Measurements from ENCODE around the gene CDK14.

Gene CDK14

GRCh38 chr7:90842430-90842788, 246.3 kb downstream of the CDK14 start:
- no peak for DNase-seq (ENCODE audit: low spot score)

- DNase-seq (ENCODE audit: low spot score): no peak
Observed at GRCh38 chr7:90843472-90843871, 247.4 kb downstream of the CDK14 start.

- DNase-seq (ENCODE audit: low spot score): no peak
Observed at GRCh38 chr7:90844421-90844820, 248.3 kb downstream of the CDK14 start.

GRCh38 chr7:90846192-90846591, 250.1 kb downstream of the CDK14 start:
- no peak for DNase-seq (ENCODE audit: low spot score)

- DNase-seq (ENCODE audit: low spot score): no peak
Observed at GRCh38 chr7:90850066-90850465, 253.9 kb downstream of the CDK14 start.

- DNase-seq (ENCODE audit: low spot score): no peak
Observed at GRCh38 chr7:90850471-90850870, 254.3 kb downstream of the CDK14 start.

GRCh38 chr7:90853205-90853604, 257.1 kb downstream of the CDK14 start:
- DNase-seq (ENCODE audit: low spot score): no peak

- DNase-seq (ENCODE audit: low spot score): no peak
Observed at GRCh38 chr7:90856351-90857070, 260.4 kb downstream of the CDK14 start.

- DNase-seq (ENCODE audit: low spot score): no peak
Observed at GRCh38 chr7:90857603-90858002, 261.5 kb downstream of the CDK14 start.

GRCh38 chr7:90858546-90858945, 262.4 kb downstream of the CDK14 start:
- no peak for DNase-seq (ENCODE audit: low spot score)

GRCh38 chr7:90859521-90859920, 263.4 kb downstream of the CDK14 start:
- no peak for DNase-seq (ENCODE audit: low spot score)

- no peak for DNase-seq (ENCODE audit: low spot score)
Observed at GRCh38 chr7:90864088-90864487, 268.0 kb downstream of the CDK14 start.

- DNase-seq (ENCODE audit: low spot score): no peak
Observed at GRCh38 chr7:90869335-90869734, 273.2 kb downstream of the CDK14 start.

GRCh38 chr7:90876701-90877100, 280.6 kb downstream of the CDK14 start:
- no peak for DNase-seq (ENCODE audit: low spot score)

GRCh38 chr7:90877201-90877600, 281.1 kb downstream of the CDK14 start:
- DNase-seq (ENCODE audit: low spot score): no peak

GRCh38 chr7:90879924-90880323, 283.8 kb downstream of the CDK14 start:
- DNase-seq (ENCODE audit: low spot score): no peak

GRCh38 chr7:90886416-90886815, 290.3 kb downstream of the CDK14 start:
- no peak for DNase-seq (ENCODE audit: low spot score)

- DNase-seq (ENCODE audit: low spot score): no peak
Observed at GRCh38 chr7:90889210-90889609, 293.1 kb downstream of the CDK14 start.

GRCh38 chr7:90889644-90890043, 293.5 kb downstream of the CDK14 start:
- no peak for DNase-seq (ENCODE audit: low spot score)

- DNase-seq (ENCODE audit: low spot score): no peak
Observed at GRCh38 chr7:90891529-90891928, 295.4 kb downstream of the CDK14 start.

GRCh38 chr7:90892213-90892612, 296.1 kb downstream of the CDK14 start:
- no peak for DNase-seq (ENCODE audit: low spot score)

- no peak for DNase-seq (ENCODE audit: low spot score)
Observed at GRCh38 chr7:90894122-90894521, 298.0 kb downstream of the CDK14 start.

- DNase-seq (ENCODE audit: low spot score): no peak
Observed at GRCh38 chr7:90896458-90896857, 300.3 kb downstream of the CDK14 start.

- DNase-seq (ENCODE audit: low spot score): no peak
Observed at GRCh38 chr7:90897961-90898469, 301.9 kb downstream of the CDK14 start.

All from hematopoietic multipotent progenitor cell treated with erythropoietin and hydrocortisone succinate and interleukin-3 and kit ligand, for 17 days (in vitro differentiated cells).